GM21515 (cell line): ENCODE measurements around the gene MYO10.
"Not testable (repeated sequence)": the region's sequence is repeated elsewhere in the genome, so short reads cannot be mapped to it uniquely, and the experiment has no call there.

Experiments used
- ATAC-seq: cut with Tn5 transposase; IDR thresholded peaks from one replicate; pipeline ENCODE4 v1.9.1; 2021; ENCODE audit not compliant: unreplicated experiment

Gene MYO10

DNA sequence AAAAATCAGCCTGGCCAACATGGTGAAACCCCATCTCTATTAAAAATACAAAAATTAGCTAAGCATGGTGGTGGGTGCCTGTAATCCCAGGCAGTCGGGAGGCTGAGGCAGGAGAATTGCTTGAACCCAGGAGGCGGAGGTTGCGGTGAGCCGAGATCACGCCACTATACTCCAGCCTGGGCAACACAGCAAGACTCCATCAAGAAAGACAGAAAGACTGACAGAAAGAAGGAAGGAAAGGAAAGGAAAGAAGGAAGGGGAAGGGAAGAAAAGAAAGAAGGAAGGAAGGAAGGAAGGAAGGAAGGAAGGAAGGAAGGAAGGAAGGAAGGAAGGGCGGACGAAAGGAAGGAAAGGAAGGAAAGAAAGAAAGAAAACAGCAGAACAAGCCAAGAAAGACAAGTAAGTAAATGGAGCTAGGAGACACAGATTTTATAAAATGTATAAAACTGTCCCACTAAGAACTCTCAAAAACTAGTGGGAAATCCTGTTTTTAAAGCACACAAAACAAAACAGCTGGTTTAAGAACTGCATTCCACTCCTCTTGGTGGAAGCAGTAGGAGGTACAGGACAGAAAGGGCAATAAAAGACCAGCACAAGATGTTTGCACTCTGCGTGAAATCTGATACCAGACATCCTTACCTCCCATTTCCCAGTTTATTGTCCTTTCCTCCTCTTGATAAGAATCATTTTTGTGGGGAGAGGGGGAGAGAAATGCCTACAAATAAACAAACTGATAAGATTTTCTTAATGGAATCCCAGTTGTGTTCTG is 46.7 kb downstream of the MYO10 start:
- ATAC-seq: no peak

DNA sequence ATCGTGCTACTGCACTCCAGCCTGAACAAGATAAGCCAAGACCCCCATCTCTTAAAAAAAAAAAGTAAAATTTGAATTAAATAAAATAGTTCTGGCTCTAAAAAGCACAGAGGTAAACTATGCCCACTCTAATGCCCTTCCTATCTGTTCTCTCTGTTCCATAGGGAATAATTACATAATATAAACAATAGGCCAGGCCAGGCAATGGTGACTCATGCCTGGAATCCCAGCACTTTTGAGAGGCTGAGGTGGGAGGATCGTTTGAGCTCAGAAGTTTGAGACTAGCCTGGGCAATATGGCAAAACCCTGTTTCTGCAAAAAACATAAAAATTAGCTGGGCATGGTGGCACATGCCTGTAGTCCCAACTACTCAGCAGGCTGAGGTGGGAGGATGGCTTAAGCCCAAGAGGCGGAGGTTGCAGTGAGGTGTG is 47.4 kb downstream of the MYO10 start:
- ATAC-seq: no peak

DNA sequence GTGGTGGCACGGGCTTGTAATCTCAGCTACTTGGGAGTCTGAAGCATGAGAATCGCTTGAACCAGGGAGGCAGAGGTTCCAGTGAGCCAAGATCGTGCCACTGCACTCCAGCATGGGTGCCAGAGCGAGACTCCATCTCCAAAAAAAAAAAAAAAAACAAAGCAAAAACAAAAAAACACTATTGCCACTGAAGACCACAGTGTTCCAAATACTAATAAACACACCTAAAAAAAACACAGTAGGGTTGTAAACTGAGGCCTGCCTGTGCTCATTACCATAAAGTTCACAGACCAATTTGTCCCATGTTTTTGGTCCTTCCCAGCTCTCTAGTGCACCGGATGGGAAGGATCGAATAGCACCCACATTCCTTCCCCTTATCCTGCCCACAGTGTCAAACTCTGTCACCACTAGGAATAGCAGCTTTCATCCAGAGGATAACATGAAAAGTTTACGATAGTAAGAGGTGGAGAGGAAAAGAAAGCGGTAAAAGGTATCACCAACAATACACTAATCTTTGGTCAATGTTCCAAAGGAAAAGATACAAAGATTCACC is 49.2 kb downstream of the MYO10 start:
- ATAC-seq: no peak

DNA sequence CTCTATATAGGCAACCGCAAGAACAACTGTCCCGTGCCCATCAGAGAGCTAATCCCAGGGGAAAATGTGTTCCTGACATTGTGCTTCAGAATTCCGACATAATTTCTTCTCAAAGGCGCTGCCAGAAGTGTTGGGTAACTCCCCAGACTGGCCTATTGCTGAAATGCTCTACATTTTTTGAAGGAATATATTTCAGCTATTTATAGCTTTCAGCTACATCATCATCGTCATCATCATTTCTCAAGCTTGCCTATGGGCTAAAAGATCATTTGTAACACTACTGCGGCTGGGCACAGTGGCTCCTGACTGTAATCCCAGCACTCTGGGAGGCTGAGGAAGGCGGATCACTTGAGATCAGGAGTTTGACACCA is 49.7 kb downstream of the MYO10 start:
- ATAC-seq: no peak

DNA sequence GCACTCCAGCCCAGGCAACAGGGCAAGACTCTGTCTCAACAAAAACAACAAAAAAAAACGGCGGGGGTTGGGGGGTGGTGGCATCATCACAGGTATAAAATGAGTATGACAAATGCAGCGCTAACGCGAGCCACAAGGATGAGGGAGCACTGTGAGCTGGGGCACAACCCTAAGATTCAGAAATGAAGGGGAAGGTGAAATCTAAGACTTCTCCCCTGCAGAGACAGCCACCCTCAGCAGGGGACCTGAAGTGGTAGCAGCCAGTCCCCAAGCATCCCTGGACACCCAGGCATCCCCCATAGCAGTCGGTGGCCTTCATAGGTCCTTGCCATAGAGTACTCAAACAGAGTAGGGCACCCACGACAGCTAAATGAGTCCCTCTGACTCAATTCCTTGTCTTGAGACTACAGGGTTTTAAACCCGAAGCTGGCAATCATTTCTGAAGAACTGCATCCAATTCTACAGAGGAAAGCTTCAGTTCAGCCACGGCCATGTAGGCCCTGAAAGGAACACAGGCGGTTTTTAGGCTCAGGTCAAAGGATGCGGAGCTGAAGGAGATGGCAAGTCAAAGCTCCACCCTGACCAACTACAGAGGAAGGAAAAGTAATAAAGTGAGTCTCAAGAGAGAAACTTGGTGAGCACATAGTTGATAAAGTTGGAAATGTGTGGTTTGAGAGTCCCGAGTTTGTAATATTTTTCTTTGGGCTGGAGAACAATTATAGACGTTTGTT is 50.3 kb downstream of the MYO10 start:
- ATAC-seq: no peak

DNA sequence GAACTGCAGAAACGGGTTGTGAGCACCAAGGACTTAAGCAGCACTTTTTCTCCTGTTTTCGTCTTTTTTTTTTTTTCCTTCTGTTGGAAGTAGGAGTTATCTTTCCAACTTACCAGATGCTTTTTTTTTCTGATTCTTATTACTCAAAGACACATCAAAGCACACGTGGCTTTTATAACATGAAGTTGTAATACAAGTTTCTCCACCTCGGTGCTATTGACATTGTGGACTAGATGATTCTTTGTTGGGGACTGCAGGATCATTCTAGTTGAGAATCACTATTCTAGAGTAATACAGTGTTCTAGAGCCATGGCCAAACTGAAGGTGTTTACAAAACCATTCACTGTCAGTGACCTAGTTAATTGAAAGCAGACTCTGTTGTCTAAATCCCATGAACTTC is 51.5 kb downstream of the MYO10 start:
- no peak for ATAC-seq

DNA sequence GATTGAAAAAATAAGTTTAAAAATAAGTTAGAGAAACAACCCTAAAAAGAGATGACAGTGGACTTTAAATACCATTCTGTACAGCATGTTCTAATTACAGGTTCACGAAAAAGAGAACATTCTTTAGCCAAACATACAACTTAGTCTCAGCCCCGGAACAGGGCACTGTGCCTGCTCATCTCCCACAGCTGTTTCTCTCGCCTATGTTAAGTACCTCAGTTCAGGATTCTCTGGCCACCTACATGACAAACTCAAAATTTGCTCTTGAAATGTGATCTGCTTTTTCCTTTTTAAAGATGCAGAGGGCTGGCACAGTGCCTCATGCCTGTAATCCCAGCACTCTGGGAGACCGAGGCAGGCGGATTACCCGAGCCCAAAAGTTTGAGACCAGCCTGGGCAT is 52.3 kb downstream of the MYO10 start:
- ATAC-seq: no peak

DNA sequence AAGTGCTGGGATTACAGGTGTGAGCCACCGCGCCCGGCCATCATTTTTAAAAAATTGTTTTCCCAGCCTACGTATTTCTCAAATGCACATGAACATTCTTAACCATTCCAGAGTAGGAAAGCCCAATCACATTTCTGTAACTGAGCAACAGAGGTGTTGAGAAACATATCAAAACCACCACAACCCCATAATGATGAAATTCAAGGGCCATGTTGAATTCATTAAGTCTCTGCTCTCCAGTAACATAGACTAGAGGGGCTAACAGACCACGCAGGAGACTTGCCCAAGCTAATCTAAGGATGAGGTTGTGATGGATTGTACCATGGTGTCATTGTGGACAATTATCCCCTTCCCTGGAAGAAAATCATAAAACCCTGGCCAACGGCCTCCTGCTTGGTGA is 52.9 kb downstream of the MYO10 start:
- no peak for ATAC-seq

DNA sequence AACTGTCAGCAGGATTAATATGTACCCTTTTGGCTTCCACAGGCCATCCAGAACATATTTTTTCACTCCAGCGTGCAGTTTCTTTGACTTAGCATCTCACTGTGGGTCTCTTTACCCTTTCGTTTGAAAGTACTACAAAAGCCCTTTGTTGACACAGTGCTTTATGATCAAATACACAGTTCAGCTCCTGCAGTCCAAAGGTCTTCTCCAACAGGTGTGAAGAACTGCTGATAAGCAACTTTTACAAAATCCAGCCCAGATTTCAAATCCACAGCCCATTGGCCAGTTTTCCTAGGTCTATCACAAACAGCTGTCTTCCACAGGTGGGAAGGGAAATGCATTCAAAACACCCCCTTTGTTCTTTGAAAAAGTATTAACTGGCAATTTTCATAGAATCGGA is 54.8 kb downstream of the MYO10 start:
- ATAC-seq: no peak

DNA sequence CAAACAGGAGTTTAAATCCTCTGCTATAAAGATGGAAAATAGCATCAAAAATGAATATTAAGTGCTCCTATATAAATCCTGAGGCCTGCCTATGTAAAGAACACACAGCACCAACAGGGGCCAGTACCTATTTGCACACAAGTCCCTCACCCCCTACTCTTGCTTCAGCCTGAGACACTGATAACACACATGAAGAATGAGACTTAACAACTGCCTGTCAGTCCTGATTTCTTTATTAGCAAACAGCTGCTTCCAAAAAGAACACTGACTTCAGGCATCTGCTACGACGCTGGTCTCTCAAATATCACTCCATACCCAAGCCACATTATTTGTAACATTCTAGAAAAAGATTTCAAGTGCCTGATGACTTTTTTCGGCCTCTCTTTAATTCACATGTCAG is 55.5 kb downstream of the MYO10 start:
- ATAC-seq: no peak

DNA sequence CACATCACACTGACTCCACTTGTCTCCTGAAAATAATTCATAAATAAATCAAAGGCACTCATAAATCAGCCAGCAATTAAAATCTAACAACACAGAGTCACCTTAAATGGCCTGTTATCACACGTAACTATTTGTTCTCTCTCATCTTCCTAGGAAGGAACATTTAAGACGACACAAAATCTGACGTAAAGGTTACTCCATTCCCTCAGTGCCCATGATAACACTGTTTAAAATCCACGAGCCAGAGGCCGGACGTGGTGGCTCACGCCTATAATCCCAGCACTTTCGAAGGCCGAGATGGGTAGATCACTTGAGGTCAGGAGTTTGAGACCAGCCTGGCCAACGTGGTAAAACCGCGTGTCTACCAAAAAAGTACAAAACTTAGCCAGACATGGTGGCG is 56.4 kb downstream of the MYO10 start:
- ATAC-seq: no peak

DNA sequence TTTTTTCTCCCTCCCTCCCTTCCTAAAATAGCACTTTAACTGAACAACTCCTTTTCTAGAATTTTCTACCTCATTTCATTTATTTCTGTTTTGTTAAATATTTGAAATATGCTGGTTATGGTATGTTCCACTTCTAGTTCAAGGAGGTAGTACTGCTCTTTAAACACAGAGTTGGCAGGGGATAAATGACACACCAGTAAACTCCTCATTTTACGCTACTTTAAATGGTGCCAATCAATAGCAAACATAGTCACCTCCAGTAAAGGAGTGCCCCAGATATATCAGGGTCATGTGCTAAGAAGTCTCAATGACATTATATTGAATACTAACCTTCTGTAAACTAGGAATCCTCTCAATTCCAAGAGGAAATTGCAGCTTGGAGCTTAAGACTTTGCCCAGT is 56.9 kb downstream of the MYO10 start:
- ATAC-seq: no peak

DNA sequence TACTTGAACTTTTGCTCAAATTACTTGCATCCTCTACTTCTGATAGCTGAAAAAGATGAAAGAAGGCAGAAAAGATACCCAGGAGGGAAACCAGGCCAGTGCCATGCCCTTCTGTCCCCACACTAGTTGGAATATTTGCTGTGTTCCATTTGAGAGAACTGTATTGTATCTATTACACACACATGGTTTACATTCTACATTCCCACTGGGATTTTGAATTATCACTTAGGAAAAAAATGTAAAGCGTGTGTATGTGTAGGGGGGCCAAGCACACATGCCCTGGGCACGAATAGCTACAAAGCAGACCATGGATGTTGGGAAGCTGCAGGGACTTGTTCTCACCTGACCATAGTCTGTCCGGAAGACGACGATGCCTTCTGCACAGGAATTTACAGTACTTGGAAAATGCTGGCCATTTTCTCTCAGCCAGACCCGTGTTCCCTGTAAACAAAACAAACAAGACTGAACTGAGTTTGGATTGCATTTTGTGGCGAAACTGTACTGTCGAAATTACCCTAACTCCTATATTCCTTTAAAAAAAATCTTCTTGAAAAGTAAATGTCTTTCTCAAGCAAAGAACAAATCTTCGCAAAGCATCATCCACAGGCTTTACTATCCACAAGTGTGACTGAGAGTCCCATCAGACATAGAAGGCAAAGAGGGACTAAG is 58.7 kb downstream of the MYO10 start:
- no peak for ATAC-seq

DNA sequence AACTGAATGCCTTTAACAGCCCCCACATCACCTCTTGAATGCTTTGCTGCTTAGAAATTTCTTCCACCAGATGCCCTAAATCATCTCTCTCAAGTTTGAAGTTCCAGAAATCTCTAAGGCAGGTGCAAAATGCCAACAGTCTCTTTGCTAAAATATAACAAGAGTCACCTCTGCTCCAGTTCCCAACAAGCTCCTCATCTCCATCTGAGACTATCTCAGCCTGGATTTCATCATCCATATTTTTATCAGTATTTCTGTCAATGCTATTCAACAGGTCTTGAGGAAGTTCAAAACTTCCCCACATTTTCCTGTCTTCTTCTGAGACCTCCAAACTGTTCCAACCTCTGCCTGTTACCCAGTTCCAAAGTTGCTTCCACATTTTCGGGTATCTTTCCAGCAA is 61.7 kb downstream of the MYO10 start:
- not testable (repeated sequence) for ATAC-seq

DNA sequence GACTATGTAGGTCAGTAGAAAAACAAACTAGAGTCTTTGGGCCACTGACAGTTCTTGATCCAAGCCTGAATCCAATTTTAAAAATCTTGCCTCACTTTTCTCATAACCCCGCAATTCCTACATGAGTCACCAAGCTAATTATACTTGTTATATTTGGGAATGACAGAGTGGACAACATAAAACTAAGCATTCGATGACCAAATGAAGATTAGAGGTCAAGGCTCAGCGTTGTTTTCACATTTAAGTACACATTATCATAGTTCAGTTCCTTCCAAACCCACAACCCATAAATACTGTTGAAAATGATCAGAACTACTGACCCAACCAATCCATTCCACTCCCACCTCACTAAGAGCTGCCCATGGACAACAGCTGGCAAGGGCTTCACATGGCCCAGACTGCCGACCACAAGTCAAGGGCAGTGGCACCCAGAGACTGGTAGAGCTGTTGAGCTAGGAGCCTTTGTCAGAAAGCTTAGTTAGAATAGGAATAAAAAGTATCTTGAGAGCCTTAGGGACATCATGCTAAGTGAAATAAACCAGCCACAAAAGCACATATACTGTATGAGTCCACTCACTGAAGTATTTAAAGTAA is 64.2 kb downstream of the MYO10 start:
- ATAC-seq: no peak

DNA sequence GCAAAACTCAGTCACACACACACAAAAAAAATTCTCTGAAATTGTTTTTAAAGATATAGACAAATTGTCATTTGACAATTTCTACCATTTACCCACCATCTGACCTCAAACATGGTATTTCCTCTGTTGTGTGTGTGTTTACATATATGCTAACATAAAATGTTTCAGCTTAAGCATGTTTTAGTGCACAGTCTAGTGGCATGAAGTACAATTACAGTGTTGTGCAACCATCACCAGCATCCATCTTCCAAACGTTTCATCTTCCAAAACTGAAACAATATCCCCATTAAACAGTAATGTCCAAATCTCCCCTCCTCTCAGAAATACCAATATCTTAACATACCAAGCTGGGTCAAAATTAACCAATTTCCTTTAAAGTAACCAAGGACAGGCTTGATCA is 65.2 kb downstream of the MYO10 start:
- ATAC-seq: no peak

DNA sequence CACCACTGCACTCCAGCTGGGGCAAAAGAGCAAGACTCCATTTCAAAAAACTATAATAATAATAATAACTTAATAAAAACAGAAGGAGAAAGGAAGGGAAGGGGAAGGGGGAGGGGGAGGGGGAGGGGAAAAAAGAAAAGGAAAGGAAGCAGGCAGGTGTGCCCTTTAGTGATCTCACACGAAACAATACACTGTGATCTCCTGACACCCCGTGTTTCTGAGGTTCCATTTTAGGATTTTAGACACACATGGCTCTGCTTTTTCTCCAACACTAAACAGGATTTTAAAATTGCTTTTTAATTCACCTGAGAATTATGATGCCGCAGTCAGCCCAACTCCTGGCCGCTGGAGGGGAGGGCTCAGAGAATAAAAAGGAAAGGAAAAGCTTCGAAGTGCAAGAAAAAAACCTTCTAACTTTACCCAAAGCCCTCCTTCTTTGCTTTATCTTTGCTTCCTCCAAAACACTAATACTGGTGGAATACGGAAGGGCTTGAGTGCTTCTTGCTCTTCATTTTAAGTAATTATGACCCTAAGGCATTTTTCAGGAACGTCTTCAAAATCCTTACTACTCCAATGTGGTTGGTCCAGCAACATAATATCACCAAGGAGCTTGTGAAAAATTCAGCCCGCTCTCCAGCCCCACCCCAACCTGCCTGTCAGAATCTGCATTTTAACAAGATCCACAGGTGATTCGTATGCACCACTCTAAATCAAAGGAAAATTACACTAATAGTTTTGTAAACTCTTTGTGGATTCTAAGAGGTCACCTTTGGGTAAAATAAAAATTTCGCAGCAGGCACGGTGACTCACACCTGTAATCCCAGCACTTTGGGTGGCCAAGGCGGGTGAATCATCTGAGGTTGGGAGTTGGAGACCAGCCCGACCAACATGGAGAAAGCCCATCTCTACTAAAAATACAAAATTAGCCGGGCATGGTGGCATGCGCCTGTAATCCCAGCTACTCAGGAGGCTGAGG is 66.0 kb downstream of the MYO10 start:
- no peak for ATAC-seq

DNA sequence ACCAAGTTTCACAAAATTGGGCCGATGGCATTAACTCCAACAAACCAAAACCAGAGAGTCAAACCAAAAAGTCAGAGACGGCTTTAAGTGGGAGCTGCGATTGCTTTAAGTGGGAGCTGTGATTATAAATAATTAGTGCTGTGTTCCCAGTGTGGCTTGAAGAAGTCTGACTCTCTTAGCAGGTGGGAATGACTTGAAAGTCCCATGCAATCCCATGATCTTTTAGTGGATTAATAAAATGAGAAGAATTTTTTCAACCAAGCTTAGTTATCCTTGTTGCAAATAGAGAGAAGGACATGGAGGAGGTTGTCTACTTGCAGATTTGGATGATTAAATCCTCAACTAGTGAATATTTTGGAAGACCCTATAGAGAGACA is 68.5 kb downstream of the MYO10 start:
- no peak for ATAC-seq

DNA sequence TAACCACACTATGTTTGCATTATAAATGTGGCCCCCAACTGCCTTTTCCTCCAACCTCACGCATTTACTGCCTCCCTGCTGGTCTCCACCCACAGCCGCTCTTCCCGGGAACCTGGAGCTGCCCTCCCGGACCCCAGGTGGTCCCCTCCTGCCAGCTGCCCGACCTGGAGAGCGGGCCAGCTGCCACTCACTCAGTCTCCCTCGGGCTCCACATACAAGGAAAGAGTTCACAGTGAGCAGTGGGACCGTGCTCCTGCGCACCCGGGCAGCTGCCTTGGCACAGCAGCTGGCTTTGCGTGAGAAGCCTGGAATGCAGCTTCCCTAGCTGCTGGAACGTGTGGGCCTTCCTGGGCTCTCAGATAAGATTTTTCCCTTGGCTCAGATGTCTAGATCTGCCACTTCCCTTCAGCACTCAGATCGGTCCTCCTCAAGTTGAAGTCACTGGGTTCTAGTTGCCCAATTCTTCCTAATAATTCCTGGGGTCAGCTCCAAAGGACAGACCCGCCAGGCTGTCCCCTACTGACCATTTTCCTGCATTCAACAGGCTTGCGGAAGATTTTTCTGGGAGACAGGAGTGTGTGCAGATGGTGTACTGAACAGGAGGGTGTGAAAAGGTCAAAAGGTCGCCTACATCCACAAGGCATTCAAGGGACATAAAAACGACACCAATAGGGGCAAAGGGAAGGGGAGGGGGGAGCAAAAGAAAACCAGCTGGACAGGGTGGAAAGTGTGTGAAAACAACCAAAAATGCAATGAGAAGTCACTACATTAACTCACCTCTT is 69.1 kb downstream of the MYO10 start:
- no peak for ATAC-seq

DNA sequence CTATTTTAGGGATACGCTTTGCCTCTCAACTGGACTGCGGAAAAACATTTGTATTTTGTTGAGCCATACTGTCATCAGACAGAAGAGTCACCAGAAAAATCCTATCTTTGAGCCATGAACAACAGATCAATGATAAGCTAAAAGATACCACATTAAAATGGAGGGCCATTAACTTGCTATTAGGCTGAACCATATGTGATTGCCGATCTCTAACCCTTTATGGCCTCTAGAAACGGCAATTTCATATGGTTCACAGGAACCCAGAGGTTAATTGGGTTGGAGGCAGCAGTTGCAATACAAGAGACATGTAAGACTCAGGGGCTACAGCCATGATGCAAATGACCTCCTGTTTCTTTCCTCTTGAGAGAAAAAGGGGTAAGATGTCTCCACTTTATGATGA is 69.8 kb downstream of the MYO10 start:
- no peak for ATAC-seq
